Smooth muscle cell (in vitro differentiated cells): Measurements from ENCODE around the gene TRIM24. TPM values are rescaled to one million over a fixed set of nuclear protein-coding genes. Genes with fewer than 3 reads are reported as not detected.

Experiments
- DNase-seq: peaks from one replicate; lab custom pipeline; 2025; ENCODE audit not compliant: unreplicated experiment; lab: John Stamatoyannopoulos, UW
- H2AFZ ChIP-seq: fragments of 200-600 bp; sonication (generic); 2 replicates; pipeline ENCODE4 v1.6.0; 2016; ENCODE audit warnings: antibody characterized with exemption, low read depth, mild to moderate bottlenecking
- H3F3A ChIP-seq: fragments of 200-600 bp; sonication (generic); 2 replicates; pipeline ENCODE4 v1.6.0; 2017; ENCODE audit warnings: antibody characterized with exemption, low read depth
- H3K27ac ChIP-seq: fragments of 200-600 bp; sonication (generic); 2 replicates; pipeline ENCODE4 v1.5.1; 2016; ENCODE audit warnings: low read depth, mild to moderate bottlenecking
- H3K27me3 ChIP-seq: fragments of 200-600 bp; sonication (generic); 2 replicates; pipeline ENCODE4 v1.6.1; 2016; ENCODE audit warnings: low read depth, mild to moderate bottlenecking
- H3K36me3 ChIP-seq: fragments of 200-600 bp; sonication (generic); 2 replicates; pipeline ENCODE4 v1.5.1; 2016; ENCODE audit warnings: low read depth
- H3K4me1 ChIP-seq: fragments of 200-600 bp; sonication (generic); 2 replicates; pipeline ENCODE4 v1.5.1; 2016; ENCODE audit warnings: low read depth
- H3K4me2 ChIP-seq: fragments of 200-600 bp; sonication (generic); 2 replicates; pipeline ENCODE4 v1.6.0; 2016; ENCODE audit warnings: mild to moderate bottlenecking
- H3K4me3 ChIP-seq: fragments of 200-600 bp; sonication (generic); 2 replicates; pipeline ENCODE4 v1.5.1; 2016; ENCODE audit warnings: mild to moderate bottlenecking
- H3K79me2 ChIP-seq: fragments of 200-600 bp; sonication (generic); 2 replicates; pipeline ENCODE4 v1.6.0; 2016; ENCODE audit warnings: low read depth, mild to moderate bottlenecking
- H3K9ac ChIP-seq: fragments of 200-600 bp; sonication (generic); 2 replicates; pipeline ENCODE4 v1.6.0; 2016; ENCODE audit warnings: low read depth
- H3K9me3 ChIP-seq: fragments of 200-600 bp; sonication (generic); replicated peaks from 2 replicates; pipeline ENCODE4 v1.5.1; 2016; ENCODE audit warnings: low read depth
- H4K20me1 ChIP-seq: fragments of 200-600 bp; sonication (generic); 2 replicates; pipeline ENCODE4 v1.6.0; 2016; ENCODE audit warnings: low read depth
- CTCF ChIP-seq: fragments of 200-600 bp; sonication (generic); IDR thresholded peaks from 2 replicates; pipeline ENCODE4 v1.5.1; 2017; ENCODE audit warnings: borderline replicate concordance, mild to moderate bottlenecking, antibody characterized with exemption; ENCODE audit not compliant: insufficient read depth, poor library complexity, severe bottlenecking
- WGBS: methylation state at CpG from one replicate; pipeline ENCODE4 v1.1.7; 2016; ENCODE audit warnings: low lambda C conversion rate; 5-methylcytosine and 5-hydroxymethylcytosine counted together
- polyA plus RNA-seq: library from polyadenylated mRNA; unstranded; fragments of >200 nt; fragmentation: Nextera tagmentation; extraction: Ambion mirVana; gene quantifications from 2 replicates; pipeline ENCODE4 v1.2.1, GENCODE V29; 2016
- total RNA-seq: library from RNA; depleted of rRNA; stranded (reverse); fragments of >200 nt; gene quantifications from 2 replicates; pipeline ENCODE4 v1.2.3, GENCODE V29; 2014

TRIM24 gene
- total and polyA plus RNA-seq, 2 experiments from 2014 or later = 24.9 to 60.7 TPM

DNA sequence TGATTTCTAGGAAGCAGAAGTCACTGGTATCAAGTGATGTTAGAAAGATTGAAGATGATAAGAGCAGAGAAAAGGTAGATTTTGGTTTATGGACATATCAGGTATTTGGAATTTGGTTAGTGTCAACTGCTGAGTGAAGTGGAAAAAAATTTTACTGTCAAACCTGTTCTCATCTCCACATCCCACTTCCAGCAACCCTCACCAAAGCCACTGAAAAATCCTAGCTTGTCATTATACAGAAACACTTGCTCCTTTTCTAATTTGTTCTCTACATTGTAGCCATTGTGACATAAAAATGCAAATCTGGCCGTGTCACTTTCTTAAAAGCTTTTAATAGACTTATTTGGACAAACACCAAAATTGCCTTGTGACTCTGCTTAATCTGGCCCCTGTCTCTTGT is 54.0 kb downstream of the TRIM24 start:
- no peak for TF ChIP-seq CTCF
- no peak overlapping the region for H3K4me3 ChIP-seq
- no peaks in the 10 kb centered on the region for H3K9me3 ChIP-seq
- H3K4me1 ChIP-seq = no peaks in the 10 kb centered on the region
- no peak overlapping the region for H3K9ac ChIP-seq
- no peak overlapping the region for H2AFZ ChIP-seq
- no peak overlapping the region for H3K4me2 ChIP-seq
- H3F3A ChIP-seq = no peaks in the 10 kb centered on the region
- H3K27me3 ChIP-seq = no peaks in the 10 kb centered on the region
- H3K36me3 ChIP-seq = peaks cover 10% of the 10 kb centered on the region
- no peak overlapping the region for H3K27ac ChIP-seq
- H3K79me2 ChIP-seq = peaks cover 91% of the 10 kb centered on the region
- 100% methylated on average over 1 of the region's 1 CpG for WGBS
- H4K20me1 ChIP-seq = peaks cover 12% of the 10 kb centered on the region
- DNase-seq = no peak

GRCh38 chr7:138515001-138515528 is 55.0 kb downstream of the TRIM24 start:
- TF ChIP-seq CTCF = no peak
- H3K36me3 ChIP-seq = peaks cover 20% of the 10 kb centered on the region
- H3K4me1 ChIP-seq = no peaks in the 10 kb centered on the region
- no peak for DNase-seq
- no peaks in the 10 kb centered on the region for H3K9me3 ChIP-seq
- no peak overlapping the region for H2AFZ ChIP-seq
- no peak overlapping the region for H3K27ac ChIP-seq
- H3F3A ChIP-seq = no peaks in the 10 kb centered on the region
- peaks cover 83% of the 10 kb centered on the region for H3K79me2 ChIP-seq
- H3K9ac ChIP-seq = no peak overlapping the region
- 96% methylated on average over 7 of the region's 7 CpGs for WGBS
- no peaks in the 10 kb centered on the region for H3K27me3 ChIP-seq
- no peak overlapping the region for H3K4me3 ChIP-seq
- H4K20me1 ChIP-seq = peaks cover 6% of the 10 kb centered on the region
- no peak overlapping the region for H3K4me2 ChIP-seq

DNA sequence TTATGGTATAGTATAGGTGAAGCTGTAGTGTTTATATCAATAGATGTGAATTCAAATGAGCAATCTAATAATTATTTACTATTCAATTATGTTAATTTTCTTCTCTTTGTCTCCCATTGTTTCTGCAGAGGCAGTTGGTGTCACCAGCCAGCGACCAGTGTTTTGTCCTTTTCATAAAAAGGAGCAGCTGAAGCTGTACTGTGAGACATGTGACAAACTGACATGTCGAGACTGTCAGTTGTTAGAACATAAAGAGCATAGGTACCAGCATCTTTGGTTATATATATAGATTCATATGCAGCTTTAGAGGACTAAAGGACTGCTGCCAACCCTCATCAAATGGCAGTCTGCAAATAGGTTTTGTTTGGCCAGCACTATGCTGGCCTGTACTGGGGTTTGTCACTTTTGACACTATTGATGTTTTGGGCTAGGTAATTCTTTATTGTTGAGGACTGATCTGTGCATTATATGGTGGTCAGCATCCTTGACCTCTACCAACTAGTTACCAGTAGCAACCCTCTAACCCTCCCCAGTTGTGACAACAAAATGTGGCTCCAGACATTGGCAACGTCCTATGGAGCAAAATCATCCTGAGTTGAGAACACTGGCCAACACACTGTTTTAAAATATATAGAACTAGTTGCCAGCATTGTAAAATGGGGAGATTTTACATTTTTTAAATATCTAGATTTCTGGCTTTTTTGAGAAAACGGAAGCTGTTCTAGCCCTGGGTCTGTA is 59.2 kb downstream of the TRIM24 start:
- H3K4me3 ChIP-seq = no peak overlapping the region
- 97% methylated on average over 4 of the region's 4 CpGs for WGBS
- H3F3A ChIP-seq = no peaks in the 10 kb centered on the region
- no peak overlapping the region for H2AFZ ChIP-seq
- H3K79me2 ChIP-seq = peaks cover 54% of the 10 kb centered on the region
- H3K27me3 ChIP-seq = no peaks in the 10 kb centered on the region
- TF ChIP-seq CTCF = no peak
- H3K9me3 ChIP-seq = peaks cover 5% of the 10 kb centered on the region
- H3K9ac ChIP-seq = no peak overlapping the region
- no peak overlapping the region for H3K4me2 ChIP-seq
- H3K4me1 ChIP-seq = no peaks in the 10 kb centered on the region
- H3K27ac ChIP-seq = no peak overlapping the region
- H4K20me1 ChIP-seq = peaks cover 5% of the 10 kb centered on the region
- peaks cover 52% of the 10 kb centered on the region for H3K36me3 ChIP-seq
- DNase-seq = no peak

DNA sequence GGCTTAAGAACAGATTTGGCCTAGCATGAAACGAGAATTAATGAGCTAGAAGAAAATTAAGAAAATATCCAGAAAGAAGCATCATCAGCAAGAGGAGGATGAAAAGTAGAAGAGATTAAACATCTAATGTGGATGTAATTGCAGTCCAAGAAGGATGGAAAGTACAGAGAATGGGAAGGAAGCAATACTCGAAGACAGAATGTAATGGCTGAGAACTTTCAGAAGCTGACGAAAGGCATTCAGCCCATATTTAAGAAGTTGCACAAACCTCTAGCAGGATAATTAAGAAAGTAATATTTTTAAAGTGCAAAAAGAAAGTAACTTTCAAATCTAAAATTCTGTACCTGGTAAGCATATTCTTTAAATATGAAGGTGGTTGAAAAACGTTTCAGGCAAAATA is 60.7 kb downstream of the TRIM24 start:
- peaks cover 2% of the 10 kb centered on the region for H4K20me1 ChIP-seq
- WGBS = 99% methylated on average over 4 of the region's 4 CpGs
- no peaks in the 10 kb centered on the region for H3K4me1 ChIP-seq

More for the DNA sequence above, 60.7 kb downstream of the TRIM24 start:
- Histone ChIP-seq H3K27me3 (no peaks in the 10 kb centered on the region), H3K79me2 (peaks cover 39% of the 10 kb centered on the region), H3K9me3 (peaks cover 9% of the 10 kb centered on the region), H3K36me3 (peaks cover 63% of the 10 kb centered on the region), H3F3A (no peaks in the 10 kb centered on the region), H3K4me2 (no peak overlapping the region), H3K27ac (no peak overlapping the region), H2AFZ (no peak overlapping the region), H3K4me3 (no peak overlapping the region), H3K9ac (no peak overlapping the region)
- no peak for TF ChIP-seq CTCF
- no peak for DNase-seq
